Caco-2 (cell line): Measurements from ENCODE around the gene OSTN. TPM values are rescaled to one million over a fixed set of nuclear protein-coding genes. Genes with fewer than 3 reads are reported as not detected.

Source experiments
- BruUV-seq: library from RNA; stranded (reverse); fragments of 400-500 nt; replicated peaks from 2 replicates; lab custom pipeline; 2021; lab: Mats Ljungman, UMichigan
- CTCF ChIA-PET: fragments of 300-600 bp; sonication (Branson Sonifier 250); formaldehyde crosslinking; loops from one replicate; lab custom pipeline; 2022; ENCODE audit warnings: antibody characterized with exemption; lab: Charles Lee
- POLR2A ChIA-PET: fragments of 300-600 bp; sonication (Branson Sonifier 250); formaldehyde crosslinking; loops from one replicate; lab custom pipeline; 2022; ENCODE audit warnings: antibody characterized with exemption; lab: Charles Lee
- DNase-seq, 2 experiments: peaks; one replicate each; pipeline versions ENCODE4 v3.0.0 to v3.0.0-alpha.2; 2020 to 2022
- H3K27me3 ChIP-seq: replicated peaks from 2 replicates; pipeline ENCODE4 v1.6.0; 2011; ENCODE audit warnings: low read length; ENCODE audit not compliant: control insufficient read depth, insufficient read depth
- H3K36me3 ChIP-seq: 2 replicates; pipeline ENCODE4 v1.5.1; 2011; ENCODE audit warnings: low read length; ENCODE audit not compliant: control insufficient read depth, insufficient read depth
- H3K4me1 ChIP-seq: fragments of 250-450 bp; sonication (Bioruptor Pico); 2 replicates; pipeline ENCODE4 v1.5.1; 2020; ENCODE audit warnings: mild to moderate bottlenecking
- H3K4me3 ChIP-seq: 2 replicates; pipeline ENCODE4 v1.5.1; 2011; ENCODE audit warnings: low read depth, mild to moderate bottlenecking, control low read depth, low read length
- H3K9me3 ChIP-seq: fragments of 250-450 bp; sonication (Bioruptor Pico); 2 replicates; pipeline ENCODE4 v1.5.1; 2020; ENCODE audit warnings: mild to moderate bottlenecking, moderate library complexity
- H3K27ac Mint-ChIP-seq: one replicate; pipeline ENCODE4 v1.8.0; 2022; ENCODE audit warnings: mixed read lengths; ENCODE audit not compliant: unreplicated experiment
- H3K27me3 Mint-ChIP-seq: one replicate; pipeline ENCODE4 v1.8.0; 2022; ENCODE audit warnings: mixed read lengths; ENCODE audit not compliant: insufficient read depth, unreplicated experiment
- H3K36me3 Mint-ChIP-seq: one replicate; pipeline ENCODE4 v1.8.0; 2022; ENCODE audit warnings: mild to moderate bottlenecking, mixed read lengths; ENCODE audit not compliant: insufficient read depth, unreplicated experiment
- H3K4me1 Mint-ChIP-seq: one replicate; pipeline ENCODE4 v1.8.0; 2022; ENCODE audit warnings: low read depth, mixed read lengths; ENCODE audit not compliant: unreplicated experiment
- H3K4me3 Mint-ChIP-seq: one replicate; pipeline ENCODE4 v1.8.0; 2022; ENCODE audit warnings: mild to moderate bottlenecking, moderate library complexity, mixed read lengths; ENCODE audit not compliant: unreplicated experiment
- H3K9me3 Mint-ChIP-seq: one replicate; pipeline ENCODE4 v1.8.0; 2022; ENCODE audit warnings: mixed read lengths; ENCODE audit not compliant: unreplicated experiment
- intact Hi-C: fragments of 100-400 bp; cut with micrococcal nuclease; formaldehyde crosslinking; loops from one replicate; pipeline ENCODE4 v1.10.0; 2022; ENCODE audit not compliant: unreplicated experiment
- total RNA-seq: library from RNA; stranded (reverse); gene quantifications from 2 replicates; pipeline ENCODE4 v1.2.3, GENCODE V29; 2022
- TF ChIP-seq, protein P1 (sequence below), 2 experiments: fragments of 200-600 bp in 1 of 2; IDR thresholded peaks; 1 replicate in 1 of 2; 2 replicates in 1 of 2; pipeline versions ENCODE4 v1.5.1 to v1.8.0; 2011 to 2022; ENCODE audit warnings: antibody characterized with exemption in 1 of 2, control low read depth in 1 of 2, inconsistent platforms in 1 of 2, low read depth in 1 of 2, low read length in 1 of 2, mild to moderate bottlenecking in 1 of 2, moderate library complexity in 1 of 2; ENCODE audit not compliant: insufficient read depth in 1 of 2, severe bottlenecking in 1 of 2, unreplicated experiment in 1 of 2

The OSTN gene
- total RNA-seq, 1 experiment from 2014 or later: not detected

DNA sequence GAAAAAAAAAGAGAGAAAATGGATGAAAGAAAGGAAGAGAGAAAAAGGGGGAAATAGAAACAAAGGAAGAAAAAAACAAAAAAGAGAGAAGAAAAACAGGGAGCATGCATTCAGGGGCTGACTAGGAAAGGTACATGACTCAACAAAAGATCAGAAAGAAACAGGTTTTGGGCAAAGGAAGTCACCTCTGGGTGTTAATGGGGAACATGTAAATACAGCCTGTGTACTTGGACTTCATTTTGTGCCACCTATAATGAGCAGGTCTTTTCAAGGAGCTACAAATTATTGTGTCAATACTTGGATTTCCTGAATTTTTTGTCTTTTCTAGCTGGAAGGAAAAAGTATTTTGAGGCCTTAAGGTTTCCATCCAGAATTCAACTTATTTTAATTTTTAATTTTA, 76.7 kb downstream of the OSTN start:
- peaks cover 9% of the 10 kb centered on the region for H3K9me3 Mint-ChIP-seq
- no peak overlapping the region for H3K4me3 ChIP-seq
- no peaks in the 10 kb centered on the region for H3K36me3 ChIP-seq
- H3K27me3 Mint-ChIP-seq: no peaks in the 10 kb centered on the region
- no peak for DNase-seq
- intact Hi-C loops: no loop called here
- no peaks in the 10 kb centered on the region for H3K4me1 ChIP-seq
- POLR2A ChIA-PET: no interaction called here
- no peaks in the 10 kb centered on the region for H3K27me3 ChIP-seq
- no peaks in the 10 kb centered on the region for H3K36me3 Mint-ChIP-seq
- H3K4me1 Mint-ChIP-seq: no peaks in the 10 kb centered on the region
- H3K9me3 ChIP-seq: no peaks in the 10 kb centered on the region
- no TSS peak for BruUV-seq
- H3K27ac Mint-ChIP-seq: no peak overlapping the region
- CTCF ChIA-PET: no interaction called here
- H3K4me3 Mint-ChIP-seq: no peak overlapping the region
- TF ChIP-seq, protein P1, sequence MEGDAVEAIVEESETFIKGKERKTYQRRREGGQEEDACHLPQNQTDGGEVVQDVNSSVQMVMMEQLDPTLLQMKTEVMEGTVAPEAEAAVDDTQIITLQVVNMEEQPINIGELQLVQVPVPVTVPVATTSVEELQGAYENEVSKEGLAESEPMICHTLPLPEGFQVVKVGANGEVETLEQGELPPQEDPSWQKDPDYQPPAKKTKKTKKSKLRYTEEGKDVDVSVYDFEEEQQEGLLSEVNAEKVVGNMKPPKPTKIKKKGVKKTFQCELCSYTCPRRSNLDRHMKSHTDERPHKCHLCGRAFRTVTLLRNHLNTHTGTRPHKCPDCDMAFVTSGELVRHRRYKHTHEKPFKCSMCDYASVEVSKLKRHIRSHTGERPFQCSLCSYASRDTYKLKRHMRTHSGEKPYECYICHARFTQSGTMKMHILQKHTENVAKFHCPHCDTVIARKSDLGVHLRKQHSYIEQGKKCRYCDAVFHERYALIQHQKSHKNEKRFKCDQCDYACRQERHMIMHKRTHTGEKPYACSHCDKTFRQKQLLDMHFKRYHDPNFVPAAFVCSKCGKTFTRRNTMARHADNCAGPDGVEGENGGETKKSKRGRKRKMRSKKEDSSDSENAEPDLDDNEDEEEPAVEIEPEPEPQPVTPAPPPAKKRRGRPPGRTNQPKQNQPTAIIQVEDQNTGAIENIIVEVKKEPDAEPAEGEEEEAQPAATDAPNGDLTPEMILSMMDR (IDR thresholded peaks at IDR 0.05; ENCODE audit: insufficient read depth in 1 of 2, low read depth in 1 of 2, low read length in 1 of 2, severe bottlenecking in 1 of 2, unreplicated experiment in 1 of 2): no peak

DNA sequence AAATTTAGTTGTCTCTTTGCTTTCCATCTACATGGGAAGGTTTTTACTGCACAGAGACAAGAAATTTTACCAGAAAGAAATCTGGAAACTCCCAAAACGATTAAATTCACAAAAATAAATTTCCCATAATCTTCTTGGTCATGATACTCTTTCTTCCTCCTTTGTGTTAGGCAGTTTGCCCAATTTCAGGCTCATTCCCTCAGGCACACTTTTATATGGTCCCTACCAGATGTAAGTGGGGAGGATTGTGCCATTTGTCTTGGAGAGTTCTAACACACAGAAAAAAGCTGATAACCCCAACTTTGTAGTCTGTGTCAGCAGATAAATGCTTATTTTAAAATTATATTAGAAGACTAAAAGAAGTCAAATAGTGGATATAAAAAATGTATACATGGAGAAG, 81.1 kb downstream of the OSTN start:
- H3K27me3 Mint-ChIP-seq: no peaks in the 10 kb centered on the region
- TF ChIP-seq, protein P1 (IDR thresholded peaks at IDR 0.05; ENCODE audit: insufficient read depth in 1 of 2, low read depth in 1 of 2, low read length in 1 of 2, severe bottlenecking in 1 of 2, unreplicated experiment in 1 of 2): no peak
- CTCF ChIA-PET: no interaction called here
- H3K4me1 ChIP-seq: no peaks in the 10 kb centered on the region
- H3K36me3 Mint-ChIP-seq: no peaks in the 10 kb centered on the region
- no TSS peak for BruUV-seq
- DNase-seq: no peak
- H3K27me3 ChIP-seq: no peaks in the 10 kb centered on the region
- H3K4me3 ChIP-seq: no peak overlapping the region
- no peaks in the 10 kb centered on the region for H3K4me1 Mint-ChIP-seq
- no peak overlapping the region for H3K27ac Mint-ChIP-seq
- no peaks in the 10 kb centered on the region for H3K36me3 ChIP-seq
- no peaks in the 10 kb centered on the region for H3K9me3 Mint-ChIP-seq
- no peaks in the 10 kb centered on the region for H3K9me3 ChIP-seq
- H3K4me3 Mint-ChIP-seq: no peak overlapping the region
- intact Hi-C loops: no loop called here
- POLR2A ChIA-PET: no interaction called here

GRCh38 chr3:191280882-191281281, 81.8 kb downstream of the OSTN start:
- H3K27me3 ChIP-seq: no peaks in the 10 kb centered on the region
- Mint-ChIP-seq H3K36me3 (no peaks in the 10 kb centered on the region), H3K27me3 (no peaks in the 10 kb centered on the region), H3K4me3 (no peak overlapping the region), H3K27ac (no peak overlapping the region), H3K4me1 (no peaks in the 10 kb centered on the region), H3K9me3 (no peaks in the 10 kb centered on the region)
- CTCF ChIA-PET: no interaction called here
- H3K36me3 ChIP-seq: no peaks in the 10 kb centered on the region
- POLR2A ChIA-PET: no interaction called here
- no peak overlapping the region for H3K4me3 ChIP-seq
- no peaks in the 10 kb centered on the region for H3K9me3 ChIP-seq
- H3K4me1 ChIP-seq: no peaks in the 10 kb centered on the region
- TF ChIP-seq, protein P1 (IDR thresholded peaks at IDR 0.05; ENCODE audit: insufficient read depth in 1 of 2, low read depth in 1 of 2, low read length in 1 of 2, severe bottlenecking in 1 of 2, unreplicated experiment in 1 of 2): no peak
- intact Hi-C loops: no loop called here
- DNase-seq: no peak
- BruUV-seq: no TSS peak
